ACC112 (cell line): ENCODE measurements around the gene BPIFB6.
"Not testable (repeated sequence)": the region's sequence is repeated elsewhere in the genome, so short reads cannot be mapped to it uniquely, and the experiment has no call there.

Experiments
- H2AFZ ChIP-seq: fragments of 200-600 bp; sonication (generic); one replicate; pipeline ENCODE4 v1.6.0; 2017; ENCODE audit warnings: antibody characterized with exemption, low read length; ENCODE audit not compliant: unreplicated experiment
- H3K27ac ChIP-seq: fragments of 200-600 bp; sonication (generic); 2 replicates; pipeline ENCODE4 v1.5.1; 2014; ENCODE audit warnings: low read depth, mild to moderate bottlenecking, antibody characterized with exemption, low read length, moderate library complexity
- H3K27me3 ChIP-seq: fragments of 200-600 bp; sonication (generic); 2 replicates; pipeline ENCODE4 v1.6.1; 2014; ENCODE audit warnings: mild to moderate bottlenecking, antibody characterized with exemption, low read length, moderate library complexity, mixed read lengths; ENCODE audit not compliant: insufficient read depth
- H3K36me3 ChIP-seq: fragments of 200-600 bp; sonication (generic); 2 replicates; pipeline ENCODE4 v1.6.1; 2016; ENCODE audit warnings: mild to moderate bottlenecking, antibody characterized with exemption, low read length, moderate library complexity, mixed read lengths; ENCODE audit not compliant: insufficient read depth
- H3K4me1 ChIP-seq: fragments of 200-600 bp; sonication (generic); one replicate; pipeline ENCODE4 v1.6.1; 2016; ENCODE audit warnings: low read length, mixed read lengths; ENCODE audit not compliant: insufficient read depth, unreplicated experiment, control insufficient read depth
- H3K4me3 ChIP-seq: fragments of 200-600 bp; sonication (generic); 2 replicates; pipeline ENCODE4 v1.5.1; 2014; ENCODE audit warnings: mild to moderate bottlenecking, low read depth, low read length
- H3K79me2 ChIP-seq: fragments of 200-600 bp; sonication (generic); one replicate; pipeline ENCODE4 v1.6.0; 2016; ENCODE audit warnings: low read length; ENCODE audit not compliant: control insufficient read depth, unreplicated experiment, insufficient read depth

Gene BPIFB6

DNA sequence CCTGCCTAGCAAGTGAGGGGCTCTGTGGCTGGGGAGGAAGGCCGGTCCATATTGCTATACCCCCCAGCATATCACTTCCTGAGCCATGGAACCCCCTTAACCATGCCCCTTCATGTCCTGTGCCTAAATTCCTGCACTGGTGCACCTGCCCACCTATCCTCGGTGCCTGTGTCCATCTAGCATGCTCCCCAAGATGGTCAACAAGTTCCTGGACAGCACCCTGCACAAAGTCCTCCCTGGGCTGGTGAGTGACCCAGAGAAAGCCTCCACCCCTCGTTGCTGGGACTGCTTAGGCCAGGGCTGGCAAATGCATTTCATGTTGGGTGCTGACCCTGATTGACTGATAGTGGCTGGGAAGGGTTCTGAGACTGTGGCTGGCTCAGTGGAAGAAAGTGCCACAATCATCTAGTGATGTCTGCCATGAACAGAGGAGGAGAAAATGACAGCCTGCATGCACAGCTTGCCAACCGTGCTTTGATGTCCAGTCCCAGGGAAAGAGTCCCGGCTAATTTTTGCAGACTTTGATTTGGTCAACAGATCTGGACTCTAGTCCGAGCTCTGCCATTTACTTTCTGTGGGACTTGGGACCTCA, 3.5 kb downstream of the BPIFB6 start:
- Histone ChIP-seq H3K27me3 (peaks cover 84% of the 10 kb centered on the region), H3K4me1 (no peaks in the 10 kb centered on the region), H3K27ac (no peak overlapping the region), H3K79me2 (no peaks in the 10 kb centered on the region), H3K36me3 (no peaks in the 10 kb centered on the region), H2AFZ (no peak overlapping the region), H3K4me3 (no peak overlapping the region)

DNA sequence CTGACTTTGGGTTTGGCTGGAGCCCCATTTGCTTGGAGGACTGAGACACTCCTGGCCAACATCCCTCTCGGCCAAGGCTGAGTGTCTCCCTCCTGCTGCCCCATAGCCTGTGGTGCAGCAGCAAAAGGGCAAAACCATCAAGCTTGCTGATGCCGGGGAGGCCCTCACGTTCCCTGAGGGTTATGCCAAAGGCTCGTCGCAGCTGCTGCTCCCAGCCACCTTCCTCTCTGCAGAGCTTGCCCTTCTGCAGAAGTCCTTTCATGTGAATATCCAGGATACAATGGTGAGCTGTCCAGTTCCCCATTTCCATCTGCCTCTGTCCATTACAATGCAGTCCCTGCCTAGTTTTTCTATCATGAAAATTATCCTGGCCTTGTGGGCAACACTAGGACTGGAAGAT, 6.0 kb downstream of the BPIFB6 start:
- Histone ChIP-seq H3K4me1 (no peaks in the 10 kb centered on the region), H3K79me2 (no peaks in the 10 kb centered on the region), H3K4me3 (no peak overlapping the region), H3K27me3 (peaks cover 88% of the 10 kb centered on the region), H3K36me3 (no peaks in the 10 kb centered on the region), H3K27ac (no peak overlapping the region), H2AFZ (no peak overlapping the region)

DNA sequence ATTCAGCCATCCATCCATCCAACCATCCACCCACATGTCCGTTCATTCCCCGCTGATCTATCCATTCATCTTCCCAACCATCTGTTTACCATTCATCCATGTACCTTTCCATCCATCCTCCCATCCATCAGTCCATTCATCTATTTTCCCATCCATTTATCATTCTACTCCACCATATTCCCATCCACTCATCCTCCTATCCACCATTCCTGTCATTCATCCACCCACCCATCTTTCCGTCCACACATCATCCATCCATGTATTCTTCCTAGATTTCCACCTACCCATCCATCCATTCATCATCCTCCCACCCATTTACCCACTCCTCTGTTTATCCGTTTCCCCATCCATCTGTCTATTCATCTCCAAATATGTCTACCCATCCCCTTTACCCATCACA, 6.8 kb downstream of the BPIFB6 start:
- no peaks in the 10 kb centered on the region for H3K79me2 ChIP-seq
- H3K27ac ChIP-seq, result no peak overlapping the region
- H3K36me3 ChIP-seq, result no peaks in the 10 kb centered on the region
- H3K4me3 ChIP-seq, result no peak overlapping the region
- peaks cover 83% of the 10 kb centered on the region for H3K27me3 ChIP-seq
- H3K4me1 ChIP-seq, result no peaks in the 10 kb centered on the region
- no peak overlapping the region for H2AFZ ChIP-seq

DNA sequence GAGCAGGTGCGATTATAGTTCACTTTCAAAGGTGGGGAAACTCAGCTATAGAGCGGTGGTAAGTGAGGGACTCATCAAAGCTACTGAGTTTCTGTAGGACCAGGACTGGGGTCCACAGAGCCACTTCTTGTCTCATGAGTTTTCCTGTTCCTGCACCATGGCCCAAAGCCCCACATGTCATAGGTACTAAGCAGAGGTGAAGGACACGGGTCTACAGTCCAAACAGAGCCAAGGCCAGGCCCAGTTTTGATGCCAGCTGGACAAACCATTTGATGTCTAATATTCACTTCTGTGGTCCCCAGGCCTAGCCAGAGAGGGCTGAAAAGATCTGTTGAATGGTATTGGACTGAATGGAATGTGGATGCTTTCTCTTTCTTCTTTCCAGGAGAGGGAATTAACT, 11.0 kb downstream of the BPIFB6 start:
- Histone ChIP-seq H3K4me1 (no peaks in the 10 kb centered on the region), H3K27me3 (peaks cover 52% of the 10 kb centered on the region), H3K27ac (no peak overlapping the region), H3K36me3 (no peaks in the 10 kb centered on the region), H2AFZ (no peak overlapping the region), H3K79me2 (no peaks in the 10 kb centered on the region), H3K4me3 (no peak overlapping the region)

DNA sequence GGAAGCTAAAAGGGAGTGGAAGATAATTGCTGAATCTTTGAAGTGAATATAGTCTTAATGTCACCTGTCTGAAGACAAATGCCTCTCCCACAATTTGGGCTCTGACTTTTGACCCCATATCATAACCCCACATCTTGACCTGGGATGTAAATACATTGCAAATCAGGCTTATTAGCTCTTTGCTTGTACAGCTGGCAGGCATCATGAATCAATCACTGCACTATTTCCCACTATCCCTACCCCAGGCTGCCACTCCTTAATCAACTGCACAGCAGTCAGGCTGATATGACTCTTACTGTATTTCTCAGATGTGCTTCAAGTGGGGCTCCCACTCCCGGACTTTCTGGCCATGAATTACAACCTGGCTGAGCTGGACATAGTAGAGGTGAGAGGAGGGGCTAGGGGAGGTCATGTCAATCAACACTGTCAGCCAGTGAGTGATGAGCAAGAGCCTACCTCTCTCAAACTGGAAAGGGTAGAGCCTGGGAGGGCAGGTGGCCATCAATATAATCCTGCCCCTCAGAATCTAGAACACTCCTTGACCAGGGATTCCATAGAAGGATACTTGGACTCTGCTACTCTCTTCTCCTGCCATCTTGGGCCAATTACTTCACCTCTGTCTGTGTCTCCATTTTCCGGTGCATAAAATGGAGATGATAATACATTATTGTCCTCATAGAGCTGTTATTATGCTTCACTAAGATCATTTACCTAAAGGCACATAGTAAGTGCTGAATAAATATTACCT, 11.7 kb downstream of the BPIFB6 start:
- Histone ChIP-seq H3K27ac (no peak overlapping the region), H3K4me1 (no peaks in the 10 kb centered on the region)

DNA sequence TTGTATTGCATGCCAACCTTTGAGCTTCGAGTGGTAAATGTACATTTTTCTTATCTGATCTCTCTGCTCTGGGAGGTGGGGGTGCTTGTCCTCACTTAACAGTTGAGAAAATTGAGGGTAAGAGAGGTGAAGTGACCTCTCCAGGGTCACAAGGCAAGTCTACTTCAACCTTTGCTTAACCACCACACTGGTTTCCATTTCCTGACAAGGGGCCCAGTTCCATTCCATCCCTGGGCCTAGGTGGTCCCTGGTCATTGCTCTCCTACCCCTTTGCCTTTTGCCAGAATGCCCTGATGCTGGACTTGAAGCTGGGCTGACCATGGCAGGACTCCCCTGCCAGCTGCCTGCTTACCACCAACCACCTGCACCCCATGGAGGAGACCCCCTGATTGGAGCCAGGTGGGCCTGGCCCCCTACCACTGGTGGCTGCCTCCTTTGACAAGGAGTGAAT, 12.3 kb downstream of the BPIFB6 start:
- Histone ChIP-seq H3K79me2 (no peaks in the 10 kb centered on the region), H3K4me3 (no peak overlapping the region), H3K27ac (no peak overlapping the region), H2AFZ (no peak overlapping the region), H3K36me3 (no peaks in the 10 kb centered on the region), H3K4me1 (no peaks in the 10 kb centered on the region), H3K27me3 (peaks cover 42% of the 10 kb centered on the region)

More for the DNA sequence above, 11.7 kb downstream of the BPIFB6 start:
- Histone ChIP-seq H3K27me3 (peaks cover 48% of the 10 kb centered on the region), H3K4me3 (no peak overlapping the region), H3K36me3 (no peaks in the 10 kb centered on the region), H3K79me2 (no peaks in the 10 kb centered on the region), H2AFZ (no peak overlapping the region)

- H3K4me3 ChIP-seq, H3K36me3 ChIP-seq, H2AFZ ChIP-seq, H3K79me2 ChIP-seq, H3K27ac ChIP-seq, H3K4me1 ChIP-seq: not testable (repeated sequence)
- peaks cover 27% of the 10 kb centered on the region for H3K27me3 ChIP-seq
Observed at GRCh38 chr20:33045129-33045721, 13.8 kb downstream of the BPIFB6 start.

- Histone ChIP-seq H3K4me3 (no peak overlapping the region), H3K79me2 (no peaks in the 10 kb centered on the region), H3K4me1 (no peaks in the 10 kb centered on the region), H2AFZ (no peak overlapping the region), H3K27me3 (peaks cover 18% of the 10 kb centered on the region), H3K27ac (no peak overlapping the region), H3K36me3 (no peaks in the 10 kb centered on the region)
Observed at GRCh38 chr20:33046412-33046811, 15.0 kb downstream of the BPIFB6 start.

DNA sequence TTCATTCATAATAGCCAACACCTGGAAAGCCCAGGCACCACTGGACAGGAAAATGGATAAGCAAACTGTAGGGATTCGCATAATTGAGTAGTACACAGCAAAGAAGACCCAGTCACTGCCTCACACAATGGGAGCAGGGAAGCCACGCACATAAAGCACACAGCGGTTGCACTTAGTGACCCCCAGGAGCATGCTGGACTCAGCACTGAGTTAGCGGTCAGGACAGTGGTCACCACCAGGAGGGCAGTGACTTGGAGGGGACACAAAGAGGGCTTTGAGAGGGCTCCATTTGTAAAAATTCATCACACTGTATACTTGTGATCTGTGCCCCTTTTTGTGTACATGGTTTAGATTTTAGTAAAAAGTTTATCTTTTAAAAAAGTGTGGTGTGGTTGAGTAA, 19.9 kb downstream of the BPIFB6 start:
- H3K79me2 ChIP-seq, result no peaks in the 10 kb centered on the region
- no peaks in the 10 kb centered on the region for H3K4me1 ChIP-seq
- H3K27ac ChIP-seq, result no peak overlapping the region
- peaks cover 24% of the 10 kb centered on the region for H3K27me3 ChIP-seq
- H3K36me3 ChIP-seq, result no peaks in the 10 kb centered on the region
- no peak overlapping the region for H2AFZ ChIP-seq
- H3K4me3 ChIP-seq, result no peak overlapping the region

GRCh38 chr20:33053291-33054106, 22.1 kb downstream of the BPIFB6 start, which contains the start of gene BPIFB3:
TSS of gene BPIFB3 (plus strand) at chr20:33053903. CDS start at chr20:33055436, 1,533 bp downstream.
- Histone ChIP-seq H3K79me2 (no peaks in the 10 kb centered on the region), H3K27ac (no peak within 1 kb of the TSS), H3K4me1 (no peaks in the 10 kb centered on the region), H3K27me3 (peaks cover 36% of the 10 kb centered on the region), H2AFZ (no peak within 1 kb of the TSS), H3K36me3 (no peaks in the 10 kb centered on the region), H3K4me3 (no peak within 1 kb of the TSS)
